ENCODE data around the gene NCL. TPM values are rescaled to one million over a fixed set of nuclear protein-coding genes. Genes with fewer than 3 reads are reported as not detected.

The NCL gene, protein sequence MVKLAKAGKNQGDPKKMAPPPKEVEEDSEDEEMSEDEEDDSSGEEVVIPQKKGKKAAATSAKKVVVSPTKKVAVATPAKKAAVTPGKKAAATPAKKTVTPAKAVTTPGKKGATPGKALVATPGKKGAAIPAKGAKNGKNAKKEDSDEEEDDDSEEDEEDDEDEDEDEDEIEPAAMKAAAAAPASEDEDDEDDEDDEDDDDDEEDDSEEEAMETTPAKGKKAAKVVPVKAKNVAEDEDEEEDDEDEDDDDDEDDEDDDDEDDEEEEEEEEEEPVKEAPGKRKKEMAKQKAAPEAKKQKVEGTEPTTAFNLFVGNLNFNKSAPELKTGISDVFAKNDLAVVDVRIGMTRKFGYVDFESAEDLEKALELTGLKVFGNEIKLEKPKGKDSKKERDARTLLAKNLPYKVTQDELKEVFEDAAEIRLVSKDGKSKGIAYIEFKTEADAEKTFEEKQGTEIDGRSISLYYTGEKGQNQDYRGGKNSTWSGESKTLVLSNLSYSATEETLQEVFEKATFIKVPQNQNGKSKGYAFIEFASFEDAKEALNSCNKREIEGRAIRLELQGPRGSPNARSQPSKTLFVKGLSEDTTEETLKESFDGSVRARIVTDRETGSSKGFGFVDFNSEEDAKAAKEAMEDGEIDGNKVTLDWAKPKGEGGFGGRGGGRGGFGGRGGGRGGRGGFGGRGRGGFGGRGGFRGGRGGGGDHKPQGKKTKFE
- 100 to 1,000 TPM; 110 to 602 (median 239) TPM for polyA plus RNA-seq

DNA sequence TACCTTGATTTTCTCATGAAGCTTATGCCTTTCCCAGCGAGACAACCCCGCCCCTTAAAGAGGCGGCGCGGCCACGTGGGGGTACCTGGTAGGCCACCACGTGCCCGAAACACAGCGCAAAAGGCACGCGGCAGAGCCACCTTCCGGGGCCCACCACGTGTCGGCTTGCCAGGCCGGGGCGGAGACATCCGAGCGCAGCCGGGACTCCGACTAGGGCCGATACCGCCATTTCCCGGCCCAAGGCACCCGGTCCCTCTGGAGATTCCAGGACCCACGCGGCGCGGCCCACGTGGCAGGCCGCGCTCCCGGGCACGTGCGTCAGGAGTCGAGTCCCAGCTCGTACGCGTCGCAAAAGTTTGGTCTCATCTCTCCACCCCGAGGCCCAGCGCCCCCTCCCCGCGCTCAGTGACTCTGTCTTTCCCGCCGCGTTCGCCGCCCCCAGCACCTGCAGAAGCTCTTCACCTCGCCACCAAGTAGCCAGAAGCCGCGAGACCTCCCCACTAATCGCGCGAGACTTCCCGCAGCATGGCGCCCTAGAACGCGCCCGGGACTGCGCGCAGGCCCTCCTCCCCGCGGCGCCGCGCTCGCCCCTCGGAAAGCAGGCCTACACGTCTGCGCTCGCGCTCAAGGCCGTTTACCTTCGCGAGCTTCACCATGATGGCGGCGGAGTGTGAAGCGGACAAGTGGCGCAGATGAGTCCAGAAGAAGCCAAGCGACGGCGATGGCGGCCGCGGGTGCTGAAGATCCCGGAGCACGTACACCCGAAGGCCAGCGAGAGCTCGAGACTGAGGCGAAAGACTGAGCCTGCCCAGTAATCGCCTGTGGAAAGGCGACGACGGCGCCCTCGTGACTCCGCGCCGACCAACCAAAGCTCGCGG lies at the start of gene NCL:
NCL (minus strand) TSS at position 787 of the 878 bp plus-strand sequence; CDS start at position 656, 131 bp downstream.
- no peaks in the 10 kb centered on the region for H3K9me3 Mint-ChIP-seq
- peaks cover 10 to 23% (median 16%) of the 10 kb centered on the region in 3 donors for H3K27me3 Mint-ChIP-seq (ENCODE audit: low read depth in 3 of 3)
- H3K36me3 Mint-ChIP-seq = peaks cover 29 to 36% (median 34%) of the 10 kb centered on the region in 3 donors
- peak within 1 kb of the TSS; percentile 90 to 98 (median 94) for H3K4me3 Mint-ChIP-seq
- H3K4me1 Mint-ChIP-seq = peaks cover 45 to 61% of the 10 kb centered on the region in 2 donors
- DNase-seq = peak; percentile 82 to 88 (median 84)
- peak within 1 kb of the TSS; percentile 94 to 99 (median 98) for H3K27ac Mint-ChIP-seq

- no peaks in the 10 kb centered on the region for H3K9me3 Mint-ChIP-seq
- DNase-seq = no peak
- H3K27ac Mint-ChIP-seq = peak overlapping the region; percentile 88 to 97 (median 95)
- peak overlapping the region; percentile 78 to 93 (median 90) for H3K4me3 Mint-ChIP-seq
- H3K27me3 Mint-ChIP-seq (ENCODE audit: low read depth in 3 of 3) = peaks cover 11 to 17% (median 15%) of the 10 kb centered on the region in 3 donors
- H3K4me1 Mint-ChIP-seq = peaks cover 25 to 37% of the 10 kb centered on the region in 2 donors
- peaks cover 3 to 6% (median 4%) of the 10 kb centered on the region in 3 donors for H3K36me3 Mint-ChIP-seq
These were observed 49.5 kb upstream of the NCL start for GRCh38 chr2:231513746-231514224.

DNA sequence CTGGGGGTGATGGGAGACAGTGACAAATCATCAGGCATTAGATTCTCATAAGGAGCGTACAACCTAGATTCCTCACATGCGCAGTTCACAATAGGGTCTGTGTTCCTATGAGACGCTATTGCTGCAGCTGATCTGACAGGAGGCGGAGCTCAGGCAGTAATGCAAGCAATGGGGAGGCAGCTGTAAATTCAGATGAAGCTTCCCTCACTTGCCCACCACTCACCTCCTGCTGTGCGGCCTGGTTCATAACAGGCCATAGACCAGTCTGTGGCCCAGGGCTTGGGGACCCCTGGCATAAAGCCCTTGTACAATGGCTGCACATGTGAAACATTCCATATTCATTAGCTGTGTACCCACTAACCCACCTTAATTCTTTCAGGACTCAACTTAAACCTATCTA lies 47.9 kb upstream of the NCL start:
- peak overlapping the region in 1 of 5 donors; percentile 5 for H3K4me3 Mint-ChIP-seq
- H3K27ac Mint-ChIP-seq = peak overlapping the region; percentile 55 to 97 (median 86)
- no peaks in the 10 kb centered on the region for H3K9me3 Mint-ChIP-seq
- peaks cover 16 to 29% of the 10 kb centered on the region in 2 donors for H3K4me1 Mint-ChIP-seq
- H3K36me3 Mint-ChIP-seq = peaks cover 3 to 9% (median 5%) of the 10 kb centered on the region in 3 donors
- no peak for DNase-seq
- H3K27me3 Mint-ChIP-seq (ENCODE audit: low read depth in 3 of 3) = peaks cover 9 to 15% (median 14%) of the 10 kb centered on the region in 3 donors

GRCh38 chr2:231503766-231504165 lies 39.5 kb upstream of the NCL start:
- DNase-seq = no peak
- H3K4me3 Mint-ChIP-seq = no peak overlapping the region
- H3K36me3 Mint-ChIP-seq = peaks cover 10 to 19% (median 11%) of the 10 kb centered on the region in 3 donors
- no peaks in the 10 kb centered on the region for H3K27me3 Mint-ChIP-seq (ENCODE audit: low read depth in 3 of 3)
- H3K9me3 Mint-ChIP-seq = no peaks in the 10 kb centered on the region
- H3K4me1 Mint-ChIP-seq = no peaks in the 10 kb centered on the region
- no peak overlapping the region for H3K27ac Mint-ChIP-seq

GRCh38 chr2:231502596-231502995 lies 38.3 kb upstream of the NCL start:
- Mint-ChIP-seq H3K27me3 (ENCODE audit: low read depth in 3 of 3) (no peaks in the 10 kb centered on the region), H3K4me1 (no peaks in the 10 kb centered on the region), H3K9me3 (no peaks in the 10 kb centered on the region), H3K4me3 (no peak overlapping the region), H3K36me3 (peaks cover 9 to 20% (median 11%) of the 10 kb centered on the region in 3 donors), H3K27ac (no peak overlapping the region)
- no peak for DNase-seq

- Mint-ChIP-seq H3K4me3 (no peak overlapping the region), H3K27me3 (ENCODE audit: low read depth in 3 of 3) (no peaks in the 10 kb centered on the region), H3K4me1 (peaks cover 0 to 3% of the 10 kb centered on the region in 2 donors), H3K36me3 (peaks cover 0 to 7% (median 2%) of the 10 kb centered on the region in 3 donors), H3K27ac (no peak overlapping the region), H3K9me3 (no peaks in the 10 kb centered on the region)
- DNase-seq = no peak
These were observed 33.4 kb upstream of the NCL start for GRCh38 chr2:231497651-231498050.

GRCh38 chr2:231494669-231495068 lies 30.4 kb upstream of the NCL start:
- Mint-ChIP-seq H3K4me3 (no peak overlapping the region), H3K27me3 (ENCODE audit: low read depth in 3 of 3) (no peaks in the 10 kb centered on the region), H3K9me3 (no peaks in the 10 kb centered on the region), H3K27ac (no peak overlapping the region), H3K36me3 (peaks cover 0 to 3% (median 0%) of the 10 kb centered on the region in 3 donors), H3K4me1 (peaks cover 0 to 3% of the 10 kb centered on the region in 2 donors)
- no peak for DNase-seq

- DNase-seq = no peak
- Mint-ChIP-seq H3K4me3 (no peak overlapping the region), H3K36me3 (no peaks in the 10 kb centered on the region), H3K4me1 (peaks cover 0 to 3% of the 10 kb centered on the region in 2 donors), H3K27me3 (ENCODE audit: low read depth in 3 of 3) (no peaks in the 10 kb centered on the region), H3K27ac (peak overlapping the region in 3 of 6 donors; percentile 3 to 79 (median 69)), H3K9me3 (no peaks in the 10 kb centered on the region)
These were observed 26.5 kb upstream of the NCL start for GRCh38 chr2:231490801-231491200.

DNA sequence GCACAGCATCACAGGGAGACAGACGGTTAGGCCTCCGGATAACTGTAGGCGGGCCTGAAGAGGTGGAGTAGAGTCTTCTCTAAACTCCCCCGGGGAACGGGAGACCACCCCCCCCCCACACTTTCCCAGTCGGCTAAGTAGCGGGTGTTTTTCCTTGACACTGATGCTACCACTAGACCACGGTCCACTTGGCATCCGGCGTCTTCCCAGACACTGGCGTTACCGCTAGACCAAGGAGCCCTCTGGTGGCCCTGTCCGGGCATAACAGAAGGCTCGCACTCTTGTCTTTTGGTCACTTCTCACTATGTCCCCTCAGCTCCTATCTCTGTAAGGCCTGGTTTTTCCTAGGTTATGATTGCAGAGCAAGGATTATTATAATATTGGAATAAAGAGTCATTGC lies 25.7 kb upstream of the NCL start:
- Mint-ChIP-seq H3K27me3 (ENCODE audit: low read depth in 3 of 3) (no peaks in the 10 kb centered on the region), H3K9me3 (no peaks in the 10 kb centered on the region), H3K4me1 (peaks cover 0 to 3% of the 10 kb centered on the region in 2 donors), H3K36me3 (no peaks in the 10 kb centered on the region), H3K4me3 (no peak overlapping the region), H3K27ac (no peak overlapping the region)
- peak in 2 of 3 donors; percentile 11 to 16 for DNase-seq

DNA sequence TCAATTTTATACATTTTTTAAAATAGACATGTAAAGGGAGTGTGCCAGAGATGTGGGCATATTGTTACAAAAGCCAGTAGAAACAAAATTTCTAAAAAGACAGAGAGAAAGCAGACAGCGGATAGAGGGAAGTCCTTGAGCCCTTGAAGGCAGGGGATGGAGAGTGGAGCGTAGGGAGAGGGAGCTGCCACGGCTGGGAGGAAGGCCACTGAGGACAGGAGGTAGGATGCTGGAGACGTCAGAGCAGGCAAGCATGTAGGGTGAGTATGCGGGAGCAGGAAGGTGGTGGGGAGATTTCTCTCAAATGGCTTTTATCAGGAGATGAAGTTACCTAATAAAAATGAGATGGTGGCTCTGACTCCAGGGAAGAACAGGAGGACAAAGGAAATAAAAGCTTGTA lies 24.0 kb upstream of the NCL start:
- H3K27ac Mint-ChIP-seq = no peak overlapping the region
- H3K27me3 Mint-ChIP-seq (ENCODE audit: low read depth in 3 of 3) = peaks cover 0 to 8% (median 0%) of the 10 kb centered on the region in 3 donors

DNA sequence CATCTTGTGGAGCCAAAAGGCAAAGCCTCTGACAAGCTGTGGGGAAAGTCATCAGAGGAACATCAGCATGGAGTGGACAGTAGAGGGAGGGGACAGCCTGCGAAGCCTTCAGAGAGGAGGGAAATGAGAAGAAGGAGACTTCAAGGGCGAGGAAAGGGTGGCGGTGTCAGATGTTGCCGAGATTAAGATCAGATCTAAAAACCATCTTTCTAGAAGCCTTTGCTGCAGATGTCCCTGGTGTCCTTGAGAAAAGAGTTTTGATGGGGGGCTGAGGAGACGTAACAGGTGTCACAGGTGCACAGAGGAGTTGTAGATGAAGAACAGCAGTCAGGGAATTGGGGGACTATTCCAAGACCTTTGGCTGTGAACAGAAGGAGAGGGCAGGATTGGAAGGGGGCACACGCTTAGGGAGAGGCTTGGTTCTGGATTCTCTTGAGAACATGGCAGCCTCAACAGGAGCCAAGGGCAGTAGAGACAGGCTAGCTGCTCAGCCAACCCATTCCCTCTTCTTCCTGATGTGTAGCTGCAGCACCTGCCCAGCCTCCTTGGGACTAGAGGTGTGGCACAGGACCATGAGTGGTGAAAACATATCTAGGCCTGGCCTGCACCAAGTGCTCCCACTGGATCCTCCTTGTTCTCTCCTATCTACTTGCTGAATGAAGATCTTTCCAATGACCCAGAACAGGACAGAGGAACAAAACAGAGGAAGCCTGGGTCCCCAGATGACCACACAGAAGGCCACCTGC lies 22.7 kb upstream of the NCL start:
- no peak for DNase-seq
- H3K36me3 Mint-ChIP-seq = no peaks in the 10 kb centered on the region
- peak overlapping the region in 2 of 6 donors; percentile 67 to 71 for H3K27ac Mint-ChIP-seq
- H3K4me1 Mint-ChIP-seq = peaks cover 12 to 13% of the 10 kb centered on the region in 2 donors
- H3K27me3 Mint-ChIP-seq (ENCODE audit: low read depth in 3 of 3) = peaks cover 0 to 8% (median 0%) of the 10 kb centered on the region in 3 donors
- no peaks in the 10 kb centered on the region for H3K9me3 Mint-ChIP-seq
- no peak overlapping the region for H3K4me3 Mint-ChIP-seq

More for the DNA sequence above, 24.0 kb upstream of the NCL start:
- no peak for DNase-seq
- H3K9me3 Mint-ChIP-seq = no peaks in the 10 kb centered on the region
- peaks cover 6 to 7% of the 10 kb centered on the region in 2 donors for H3K4me1 Mint-ChIP-seq
- H3K36me3 Mint-ChIP-seq = no peaks in the 10 kb centered on the region
- H3K4me3 Mint-ChIP-seq = no peak overlapping the region

DNA sequence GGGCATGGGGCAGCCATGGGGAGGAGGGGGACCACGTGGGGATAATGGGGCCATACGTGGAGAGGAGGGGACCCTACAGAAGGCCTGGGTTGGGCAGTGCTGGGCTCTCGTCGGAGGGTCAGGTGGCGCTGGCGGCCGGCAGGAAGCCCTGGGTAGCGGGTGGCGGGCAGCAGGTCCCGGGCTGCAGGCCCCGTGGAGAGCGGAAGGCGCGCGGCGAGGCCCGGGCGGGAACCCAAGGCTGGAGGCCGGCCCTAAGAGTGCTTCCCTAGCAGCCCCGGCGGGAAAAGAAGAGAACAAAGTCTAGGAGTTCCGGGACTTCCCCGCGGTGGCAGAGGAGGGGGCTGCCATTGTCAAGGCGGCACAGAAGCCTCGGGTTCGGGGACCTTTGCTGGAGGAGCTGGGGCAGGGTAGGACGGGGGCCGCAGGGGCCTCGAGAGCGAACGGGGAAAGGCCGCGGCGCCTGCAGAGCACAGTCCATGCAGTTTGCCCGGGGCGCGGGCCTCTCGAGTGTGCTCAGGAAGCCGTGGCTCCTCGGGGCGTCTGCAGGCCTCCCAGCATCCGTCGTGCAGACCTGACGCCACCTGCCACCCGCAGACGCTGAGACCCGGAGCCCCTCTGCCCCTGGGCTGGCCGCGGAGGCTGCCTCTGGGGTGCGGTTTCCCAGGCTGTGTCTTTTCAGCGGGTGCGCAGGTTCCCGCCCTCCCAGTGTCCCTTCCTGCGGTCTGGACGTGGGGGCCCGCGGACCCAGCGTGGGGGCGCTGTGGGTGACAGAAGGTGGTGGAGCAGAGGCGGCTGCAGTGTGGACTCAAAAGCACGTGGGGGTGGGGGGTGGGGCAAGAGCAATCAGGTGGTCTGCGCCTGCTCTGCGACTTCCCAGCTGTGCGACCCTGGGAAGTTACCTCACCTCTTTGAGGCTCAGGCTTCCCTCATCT lies 19.4 kb upstream of the NCL start:
- H3K4me1 Mint-ChIP-seq = peaks cover 12 to 13% of the 10 kb centered on the region in 2 donors
- H3K36me3 Mint-ChIP-seq = no peaks in the 10 kb centered on the region
- H3K4me3 Mint-ChIP-seq = peak overlapping the region; percentile 58 to 78 (median 74)
- peaks cover 0 to 8% (median 0%) of the 10 kb centered on the region in 3 donors for H3K27me3 Mint-ChIP-seq (ENCODE audit: low read depth in 3 of 3)
- peak; percentile 67 to 76 (median 68) for DNase-seq
- H3K9me3 Mint-ChIP-seq = no peaks in the 10 kb centered on the region
- peak overlapping the region; percentile 64 to 92 (median 84) for H3K27ac Mint-ChIP-seq

All from immature natural killer cell (primary cell).